Measurements from ENCODE around the gene XRRA1.
"Not testable (repeated sequence)": the region's sequence is repeated elsewhere in the genome, so short reads cannot be mapped to it uniquely, and the experiment has no call there.

XRRA1 gene

GRCh38 chr11:74895340-74896116 is 53.4 kb downstream of the XRRA1 start:
- DNase-seq, result no peak

- DNase-seq, result not testable (repeated sequence)
Observed at GRCh38 chr11:74893015-74893414, 55.9 kb downstream of the XRRA1 start.

- DNase-seq, result no peak
Observed at GRCh38 chr11:74877132-74877531, 71.8 kb downstream of the XRRA1 start.

- no peak for DNase-seq
Observed at GRCh38 chr11:74871037-74871436, 77.9 kb downstream of the XRRA1 start.

- no peak for DNase-seq
Observed at GRCh38 chr11:74870485-74870884, 78.4 kb downstream of the XRRA1 start.

- DNase-seq, result no peak
Observed at GRCh38 chr11:74866557-74866956, 82.3 kb downstream of the XRRA1 start.

GRCh38 chr11:74863410-74863809 is 85.5 kb downstream of the XRRA1 start:
- no peak for DNase-seq

DNA sequence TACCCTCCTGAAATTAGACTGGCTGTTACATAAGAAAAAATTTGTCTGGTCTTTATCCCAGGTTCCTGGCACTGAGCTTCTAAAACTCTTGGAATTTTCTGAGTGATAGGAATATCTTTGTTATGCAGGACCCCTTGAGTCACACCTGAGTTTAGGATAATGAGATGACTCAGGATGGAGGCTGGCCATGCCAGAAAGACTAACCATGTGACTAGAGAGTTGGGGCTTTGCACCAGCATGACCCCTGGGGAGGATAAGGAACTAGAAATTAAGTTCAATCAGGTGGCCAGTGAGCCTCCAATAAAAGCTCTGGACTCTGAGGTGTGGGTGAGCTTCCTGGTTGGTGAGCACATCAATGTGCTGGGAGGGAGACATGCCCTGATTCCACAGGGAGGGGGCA is 88.1 kb downstream of the XRRA1 start:
- no peak for DNase-seq

DNA sequence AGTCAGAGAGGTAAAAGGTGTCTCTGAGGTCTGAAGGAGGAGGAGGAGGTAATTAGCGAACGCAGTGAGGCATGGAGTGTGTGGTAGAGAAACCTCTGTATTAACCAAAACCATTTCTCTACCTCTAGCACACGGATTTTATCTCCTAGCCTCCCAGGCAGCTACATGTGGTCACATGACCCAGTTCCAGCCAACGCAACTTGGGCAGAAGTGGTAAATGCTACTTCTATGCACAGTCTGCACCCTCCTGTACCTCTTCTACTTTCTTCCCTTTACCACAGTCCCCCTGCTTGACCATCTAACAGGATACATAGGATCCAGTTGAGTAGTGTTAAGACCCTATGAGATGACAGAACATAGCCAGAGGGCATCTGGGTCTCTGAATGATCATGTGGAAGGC is 95.7 kb downstream of the XRRA1 start:
- DNase-seq, result no peak

GRCh38 chr11:74849525-74850391 is 99.1 kb downstream of the XRRA1 start:
- no peak for DNase-seq

- no peak for DNase-seq
Observed at GRCh38 chr11:74847895-74848294, 101.0 kb downstream of the XRRA1 start.

- DNase-seq, result no peak
Observed at GRCh38 chr11:74847395-74847794, 101.5 kb downstream of the XRRA1 start.

DNA sequence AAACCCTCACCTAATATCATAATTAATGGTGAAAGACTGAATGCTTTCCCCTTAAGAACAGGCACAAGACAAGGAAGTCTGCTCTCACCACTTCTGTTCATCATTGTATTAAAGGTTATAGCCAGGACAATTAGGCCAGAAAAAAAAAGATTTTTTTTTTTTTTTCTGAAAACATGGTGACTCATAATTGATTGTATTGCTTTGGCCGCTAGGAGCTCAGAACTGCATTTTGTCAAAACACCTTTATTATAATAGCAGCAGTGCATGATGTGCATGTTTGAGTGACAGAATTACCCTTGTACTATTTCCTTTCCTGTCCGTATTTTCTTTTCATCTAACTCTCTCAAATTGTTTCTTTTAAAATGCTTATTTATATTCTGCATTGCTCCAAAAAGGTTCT is 102.1 kb downstream of the XRRA1 start:
- DNase-seq, result no peak

- DNase-seq, result no peak
Observed at GRCh38 chr11:74845978-74846517, 102.8 kb downstream of the XRRA1 start.

DNA sequence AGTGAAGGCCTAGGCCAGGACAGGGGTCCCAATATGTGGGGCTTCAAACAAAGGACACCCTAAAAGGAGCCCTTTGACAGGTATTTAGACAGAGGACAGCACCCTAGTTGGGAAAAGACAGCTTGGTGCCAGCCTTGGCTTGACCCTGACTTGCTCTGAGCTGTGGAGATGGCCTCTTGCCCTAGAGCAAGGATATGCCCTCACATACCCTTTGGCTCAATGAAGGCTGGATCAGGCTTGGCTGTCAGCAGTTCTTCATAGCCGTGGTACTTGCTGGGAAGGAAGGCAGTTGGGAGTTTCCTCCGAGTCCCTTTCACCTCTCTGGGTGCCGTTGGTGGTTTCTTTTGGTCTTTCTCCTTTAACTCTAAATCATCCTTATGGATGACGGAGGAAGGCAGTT is 104.0 kb downstream of the XRRA1 start:
- no peak for DNase-seq

- DNase-seq, result no peak
Observed at GRCh38 chr11:74844072-74844471, 104.8 kb downstream of the XRRA1 start.

DNA sequence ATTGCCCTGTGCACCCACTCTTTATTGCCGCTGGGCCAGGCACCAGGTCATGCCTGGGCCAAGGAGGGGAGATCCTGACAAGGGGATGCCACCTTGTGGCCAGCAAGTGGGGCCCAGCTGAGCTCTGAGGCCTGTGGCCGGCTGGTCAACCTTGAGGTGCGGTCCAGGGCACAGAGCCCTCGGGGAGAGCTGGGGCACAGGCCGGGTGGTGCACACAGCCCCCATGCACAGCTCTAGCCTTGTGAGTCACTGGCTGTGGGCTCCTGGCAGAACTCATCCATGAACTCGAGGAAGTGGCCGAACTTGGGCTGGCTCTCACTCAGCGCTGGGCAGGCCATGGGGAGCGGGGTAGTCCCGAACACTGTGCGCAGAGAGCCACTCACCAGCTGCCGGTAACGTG is 105.9 kb downstream of the XRRA1 start:
- DNase-seq, result no peak

DNA sequence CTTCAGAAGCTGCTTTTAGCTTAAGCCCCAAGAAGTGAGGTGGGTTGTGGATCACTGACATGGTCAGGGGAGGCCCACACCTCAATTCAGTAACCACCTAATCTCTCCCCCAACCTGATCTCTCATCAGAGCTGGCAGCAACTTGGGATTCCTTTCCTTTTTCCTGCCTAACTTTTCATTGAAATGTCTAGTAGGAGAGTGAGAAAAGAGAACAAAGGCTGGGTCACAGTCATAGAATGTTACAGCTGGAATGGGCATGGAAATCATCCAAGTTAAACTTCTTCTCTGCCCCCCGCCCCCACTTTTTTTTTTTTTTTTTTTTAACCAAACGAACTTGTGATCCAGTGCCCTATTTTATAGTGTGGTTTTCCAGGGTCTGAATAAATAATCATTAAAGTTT is 108.4 kb downstream of the XRRA1 start:
- no peak for DNase-seq

DNA sequence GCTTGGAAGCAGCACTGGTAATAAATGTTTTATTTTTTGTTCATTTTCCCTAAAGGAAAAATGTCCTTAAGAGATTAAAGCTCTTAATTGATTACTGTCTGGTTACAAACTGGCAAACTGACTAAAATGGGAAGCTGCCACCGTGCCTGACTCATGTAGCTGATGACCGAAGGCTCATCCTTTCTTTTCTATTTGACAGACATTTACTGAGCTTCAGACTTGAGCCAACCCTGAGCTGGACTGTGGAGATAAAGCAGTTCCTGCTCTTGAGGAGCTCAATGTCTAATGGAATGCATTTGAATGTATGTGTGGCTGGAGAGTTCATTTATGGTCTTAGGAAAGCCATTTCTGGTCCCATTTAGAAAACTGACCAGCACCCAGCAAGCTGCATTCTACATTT is 108.9 kb downstream of the XRRA1 start:
- DNase-seq, result no peak

GRCh38 chr11:74839446-74839845 is 109.4 kb downstream of the XRRA1 start:
- no peak for DNase-seq

- DNase-seq, result no peak
Observed at GRCh38 chr11:74838188-74838587, 110.7 kb downstream of the XRRA1 start.

DNA sequence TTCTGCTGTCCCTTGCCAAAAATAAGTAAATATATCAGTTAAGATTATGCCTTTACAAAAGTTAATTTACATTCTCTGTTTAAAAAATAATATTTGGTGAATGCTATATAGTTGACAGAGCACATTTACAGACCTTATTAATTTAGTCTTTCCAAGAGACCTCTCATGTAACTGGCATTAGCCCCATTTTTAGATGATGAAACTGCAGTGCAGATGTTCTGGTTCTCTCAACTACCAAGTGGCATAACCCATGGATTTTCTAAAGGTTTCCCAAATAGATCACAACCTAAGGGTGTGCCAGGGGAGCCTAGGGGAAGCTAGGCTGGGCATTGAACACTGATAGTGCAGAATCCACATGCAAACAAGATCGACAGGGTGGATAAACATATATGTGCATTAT is 111.7 kb downstream of the XRRA1 start:
- no peak for DNase-seq

DNA sequence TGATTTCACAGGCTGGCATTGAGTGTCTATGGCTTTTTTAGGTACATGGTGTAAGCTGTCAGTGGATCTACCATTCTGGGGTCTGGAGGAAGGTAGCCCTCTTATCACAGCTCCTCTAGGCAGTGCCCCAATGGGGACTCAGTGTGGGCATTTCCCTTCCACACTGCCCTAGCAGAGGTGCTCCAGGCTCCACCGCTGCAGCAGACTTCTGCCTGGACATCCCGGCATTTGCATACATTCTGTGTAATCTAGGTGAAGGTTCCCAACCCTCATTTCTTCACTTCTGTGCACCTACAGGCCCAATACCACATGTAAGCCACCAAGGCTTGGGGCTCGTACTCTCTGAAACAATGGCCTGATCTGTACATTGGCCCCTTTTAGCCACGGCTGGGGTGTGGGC is 122.0 kb downstream of the XRRA1 start:
- no peak for DNase-seq

- DNase-seq, result not testable (repeated sequence)
Observed at GRCh38 chr11:74825596-74825995, 123.3 kb downstream of the XRRA1 start.

Data from stimulated activated CD4-positive, alpha-beta T cell treated with anti-CD3 and anti-CD28 coated beads, Interleukin-4, amount 100 ng/mL, for 1 hour (primary cell).